Hair follicular keratinocyte (primary cell): ENCODE data around the gene IL31RA. TPM values are rescaled to one million over a fixed set of nuclear protein-coding genes. Genes with fewer than 3 reads are reported as not detected.

Experiments used
- total RNA-seq: library from RNA; depleted of rRNA; stranded (reverse); fragments of >200 nt; gene quantifications from 2 replicates; pipeline ENCODE4 v1.2.3, GENCODE V29; 2015

IL31RA gene
- 5.4 and 16.1 TPM in 2 replicates for total RNA-seq

GRCh38 chr5:55850839-55851674, at the start of gene IL31RA:
IL31RA (plus strand) TSS chr5:55851357; CDS start chr5:55851571, 214 bp downstream.

Other genes with a start within 250 kb of the IL31RA start
- 13.8 and 17.0 TPM in 2 replicates for gene SLC38A9, start 139.0 kb upstream of the IL31RA start, total RNA-seq
- gene DDX4, start 113.3 kb upstream of the IL31RA start, total RNA-seq = not detected in 2 replicates
- gene IL6ST, start 143.6 kb downstream of the IL31RA start, total RNA-seq = 57.4 and 61.5 TPM in 2 replicates